GM19328 (cell line): ENCODE measurements around the gene JAZF1.
"Not testable (repeated sequence)": the region's sequence is repeated elsewhere in the genome, so short reads cannot be mapped to it uniquely, and the experiment has no call there.

Experiments
- ATAC-seq: cut with Tn5 transposase; IDR thresholded peaks from one replicate; pipeline ENCODE4 v1.9.1; 2021; ENCODE audit warnings: mild to moderate bottlenecking, moderate library complexity; ENCODE audit not compliant: unreplicated experiment

JAZF1 gene

GRCh38 chr7:28017372-28017771 is 163.2 kb downstream of the JAZF1 start:
- ATAC-seq, result no peak

GRCh38 chr7:28016297-28016696 is 164.3 kb downstream of the JAZF1 start:
- no peak for ATAC-seq

- ATAC-seq, result no peak
These were observed 165.4 kb downstream of the JAZF1 start for GRCh38 chr7:28015169-28015568.

- ATAC-seq, result not testable (repeated sequence)
These were observed 166.3 kb downstream of the JAZF1 start for GRCh38 chr7:28014340-28014739.

GRCh38 chr7:28013441-28013840 is 167.2 kb downstream of the JAZF1 start:
- ATAC-seq, result no peak

DNA sequence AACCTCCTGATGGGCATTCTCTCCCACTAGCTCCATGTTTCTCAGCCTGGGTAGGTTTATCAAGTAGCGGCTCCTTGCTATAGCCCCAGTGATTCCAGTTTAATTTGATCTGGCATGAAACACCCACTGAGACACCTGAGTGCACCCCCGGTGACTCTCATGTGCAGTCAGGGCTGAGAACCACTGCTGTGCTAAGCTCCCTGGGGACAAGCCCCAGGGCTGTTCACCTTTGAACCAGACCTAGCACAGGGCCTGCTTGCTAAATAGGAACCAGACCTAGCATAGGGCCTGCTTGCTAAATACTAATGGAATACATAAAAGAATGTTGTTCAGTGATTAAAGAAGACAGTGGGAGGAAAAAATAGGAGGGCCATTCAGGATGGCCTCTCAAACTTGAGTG is 167.6 kb downstream of the JAZF1 start:
- ATAC-seq, result no peak

- ATAC-seq, result no peak
These were observed 171.7 kb downstream of the JAZF1 start for GRCh38 chr7:28008911-28009310.

- ATAC-seq, result no peak
These were observed 172.4 kb downstream of the JAZF1 start for GRCh38 chr7:28008171-28008570.

DNA sequence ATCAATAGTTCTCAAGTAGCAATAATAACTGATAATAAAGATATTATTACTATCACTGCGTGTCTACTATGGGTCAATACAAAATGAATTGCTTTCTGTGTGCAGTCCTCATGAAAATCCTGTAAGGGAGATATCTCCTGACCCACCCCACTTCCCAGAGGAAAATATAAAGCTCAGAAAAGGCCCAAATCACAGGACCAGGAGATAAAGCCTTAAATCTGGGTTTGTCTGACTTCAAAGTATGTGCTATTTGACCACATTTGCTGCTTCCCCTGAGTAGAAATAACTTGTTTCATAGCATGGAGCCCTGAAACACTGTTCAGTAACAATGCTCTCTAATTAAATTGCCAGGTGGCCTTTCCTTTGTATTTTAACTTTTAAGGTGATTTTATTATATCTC is 174.1 kb downstream of the JAZF1 start:
- ATAC-seq, result no peak

GRCh38 chr7:28005847-28006231 is 174.8 kb downstream of the JAZF1 start:
- ATAC-seq, result no peak

GRCh38 chr7:28005075-28005846 is 175.3 kb downstream of the JAZF1 start:
- ATAC-seq, result no peak

GRCh38 chr7:28003408-28003807 is 177.2 kb downstream of the JAZF1 start:
- ATAC-seq, result no peak

GRCh38 chr7:28002638-28003037 is 178.0 kb downstream of the JAZF1 start:
- no peak for ATAC-seq

- no peak for ATAC-seq
These were observed 178.7 kb downstream of the JAZF1 start for GRCh38 chr7:28001896-28002295.

GRCh38 chr7:27999829-28000228 is 180.8 kb downstream of the JAZF1 start:
- ATAC-seq, result no peak

GRCh38 chr7:27998382-27998781 is 182.2 kb downstream of the JAZF1 start:
- no peak for ATAC-seq

GRCh38 chr7:27997188-27997707 is 183.3 kb downstream of the JAZF1 start:
- no peak for ATAC-seq

GRCh38 chr7:27996141-27996540 is 184.5 kb downstream of the JAZF1 start:
- ATAC-seq, result no peak

- ATAC-seq, result no peak
These were observed 185.4 kb downstream of the JAZF1 start for GRCh38 chr7:27995228-27995627.

- no peak for ATAC-seq
These were observed 186.0 kb downstream of the JAZF1 start for GRCh38 chr7:27994639-27995038.

GRCh38 chr7:27992755-27993493 is 187.7 kb downstream of the JAZF1 start:
- no peak for ATAC-seq

- ATAC-seq, result no peak
These were observed 188.5 kb downstream of the JAZF1 start for GRCh38 chr7:27992097-27992496.
